ENCODE measurements around the gene ARL16.

ARL16 gene

GRCh38 chr17:81655378-81656117, 28.0 kb downstream of the ARL16 start:
- Mint-ChIP-seq H3K36me3 (ENCODE audit: low read depth) (no peaks in the 10 kb centered on the region), H3K4me3 (no peak overlapping the region), H3K4me1 (peaks cover 32% of the 10 kb centered on the region), H3K27ac (peak overlapping the region; percentile 57), H3K27me3 (ENCODE audit: low read depth, poor library complexity) (peaks cover 3% of the 10 kb centered on the region), H3K9me3 (no peaks in the 10 kb centered on the region)
- DNase-seq = no peak
- TF ChIP-seq, protein P1, sequence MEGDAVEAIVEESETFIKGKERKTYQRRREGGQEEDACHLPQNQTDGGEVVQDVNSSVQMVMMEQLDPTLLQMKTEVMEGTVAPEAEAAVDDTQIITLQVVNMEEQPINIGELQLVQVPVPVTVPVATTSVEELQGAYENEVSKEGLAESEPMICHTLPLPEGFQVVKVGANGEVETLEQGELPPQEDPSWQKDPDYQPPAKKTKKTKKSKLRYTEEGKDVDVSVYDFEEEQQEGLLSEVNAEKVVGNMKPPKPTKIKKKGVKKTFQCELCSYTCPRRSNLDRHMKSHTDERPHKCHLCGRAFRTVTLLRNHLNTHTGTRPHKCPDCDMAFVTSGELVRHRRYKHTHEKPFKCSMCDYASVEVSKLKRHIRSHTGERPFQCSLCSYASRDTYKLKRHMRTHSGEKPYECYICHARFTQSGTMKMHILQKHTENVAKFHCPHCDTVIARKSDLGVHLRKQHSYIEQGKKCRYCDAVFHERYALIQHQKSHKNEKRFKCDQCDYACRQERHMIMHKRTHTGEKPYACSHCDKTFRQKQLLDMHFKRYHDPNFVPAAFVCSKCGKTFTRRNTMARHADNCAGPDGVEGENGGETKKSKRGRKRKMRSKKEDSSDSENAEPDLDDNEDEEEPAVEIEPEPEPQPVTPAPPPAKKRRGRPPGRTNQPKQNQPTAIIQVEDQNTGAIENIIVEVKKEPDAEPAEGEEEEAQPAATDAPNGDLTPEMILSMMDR (IDR thresholded peaks at IDR 0.05) = no peak

DNA sequence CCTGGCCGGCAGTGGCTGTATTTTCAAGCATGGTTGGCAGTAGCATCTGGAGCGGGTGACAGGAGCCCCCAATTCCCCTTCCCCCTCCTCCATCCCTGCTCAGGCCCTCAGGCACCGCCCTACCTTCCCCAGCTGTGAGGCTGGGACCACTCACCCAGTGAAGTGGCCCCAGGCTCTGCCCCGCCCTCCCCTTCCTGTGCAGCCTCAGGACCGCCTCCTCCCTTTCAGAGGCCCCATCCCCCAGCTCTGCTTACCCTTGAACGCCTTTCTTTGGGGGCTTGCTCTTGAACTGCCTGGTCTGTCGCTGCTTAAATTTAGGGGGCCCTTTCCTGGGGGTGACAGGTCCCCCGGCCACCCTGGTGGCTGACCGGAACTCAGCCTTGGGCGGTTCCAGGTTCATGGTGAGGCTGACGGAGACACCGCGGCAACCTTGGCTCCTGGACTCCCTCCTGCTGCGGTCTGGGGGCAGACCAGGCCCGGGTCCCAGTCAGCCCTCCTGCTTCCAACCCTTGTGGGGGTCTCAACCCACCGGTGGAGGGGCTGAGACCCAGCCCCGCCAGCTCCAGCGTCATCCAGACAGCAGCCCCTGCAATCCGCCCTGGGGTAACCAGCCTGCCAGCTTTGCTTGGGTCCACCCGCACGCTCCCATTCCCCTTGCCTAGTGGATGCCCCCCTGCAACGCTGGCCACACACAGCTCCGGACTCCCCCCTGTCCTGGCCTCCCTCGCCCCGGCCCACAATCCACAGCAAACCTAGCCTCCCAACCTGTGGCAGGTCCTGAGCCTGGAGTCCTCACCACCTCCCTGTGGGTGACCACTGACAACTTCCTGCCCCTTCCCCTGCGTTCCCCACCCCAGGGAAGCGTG, 30.5 kb downstream of the ARL16 start:
- TF ChIP-seq, protein P1 (IDR thresholded peaks at IDR 0.05) = no peak
- Mint-ChIP-seq H3K36me3 (ENCODE audit: low read depth) (no peaks in the 10 kb centered on the region), H3K27me3 (ENCODE audit: low read depth, poor library complexity) (peaks cover 10% of the 10 kb centered on the region), H3K4me3 (peak overlapping the region; percentile 50), H3K27ac (peak overlapping the region; percentile 25), H3K9me3 (peaks cover 11% of the 10 kb centered on the region), H3K4me1 (peaks cover 32% of the 10 kb centered on the region)
- peak; percentile 42 for DNase-seq

DNA sequence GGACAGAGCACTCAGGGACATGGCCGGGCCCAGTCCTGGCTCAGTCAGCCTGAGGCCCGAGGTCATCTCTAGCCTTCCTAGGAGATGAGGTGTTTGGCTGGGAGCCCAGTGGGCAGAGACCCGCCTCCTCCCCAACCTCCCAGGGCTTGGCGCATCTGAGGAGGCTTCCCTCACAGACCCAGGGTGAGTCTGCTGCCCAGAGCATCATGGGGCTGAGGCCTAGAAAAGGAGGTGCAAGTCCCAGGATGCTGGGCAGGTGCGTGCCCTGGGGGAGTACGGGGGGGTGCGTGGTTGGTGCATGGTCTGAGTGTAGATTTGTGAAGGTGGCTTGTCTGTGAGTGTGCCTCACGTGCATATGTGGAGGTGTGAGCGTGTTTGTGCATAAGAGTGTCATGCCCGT, 31.9 kb downstream of the ARL16 start:
- no peak for DNase-seq
- peaks cover 11% of the 10 kb centered on the region for H3K9me3 Mint-ChIP-seq
- H3K27me3 Mint-ChIP-seq (ENCODE audit: low read depth, poor library complexity) = peaks cover 18% of the 10 kb centered on the region
- TF ChIP-seq, protein P1 (IDR thresholded peaks at IDR 0.05) = no peak
- peaks cover 24% of the 10 kb centered on the region for H3K4me1 Mint-ChIP-seq
- H3K36me3 Mint-ChIP-seq (ENCODE audit: low read depth) = no peaks in the 10 kb centered on the region
- no peak overlapping the region for H3K27ac Mint-ChIP-seq
- H3K4me3 Mint-ChIP-seq = peak overlapping the region; percentile 22

DNA sequence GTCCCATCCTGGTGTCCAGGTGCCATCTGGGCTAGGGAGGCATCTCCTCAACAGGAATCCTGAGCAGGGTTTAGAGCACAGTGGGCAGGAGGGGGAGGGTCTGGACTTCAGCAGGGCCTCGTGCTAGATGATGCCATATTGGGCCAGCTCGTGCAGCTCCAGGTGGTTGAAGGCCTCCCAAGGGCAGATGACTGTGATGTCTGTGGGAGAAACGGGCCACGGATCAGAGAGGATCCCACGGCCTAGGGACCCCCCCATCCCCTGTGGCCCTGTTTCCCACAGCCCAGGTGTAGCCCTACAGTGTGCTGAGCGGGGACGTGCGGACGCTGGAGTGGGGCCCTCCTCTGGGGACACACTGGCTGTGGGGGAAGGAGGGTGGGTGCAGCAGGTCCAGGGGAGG, 32.6 kb downstream of the ARL16 start:
- Mint-ChIP-seq H3K9me3 (peaks cover 11% of the 10 kb centered on the region), H3K4me3 (no peak overlapping the region), H3K36me3 (ENCODE audit: low read depth) (no peaks in the 10 kb centered on the region), H3K27ac (no peak overlapping the region), H3K27me3 (ENCODE audit: low read depth, poor library complexity) (peaks cover 18% of the 10 kb centered on the region), H3K4me1 (peaks cover 24% of the 10 kb centered on the region)
- DNase-seq = no peak
- TF ChIP-seq, protein P1 (IDR thresholded peaks at IDR 0.05) = no peak

DNA sequence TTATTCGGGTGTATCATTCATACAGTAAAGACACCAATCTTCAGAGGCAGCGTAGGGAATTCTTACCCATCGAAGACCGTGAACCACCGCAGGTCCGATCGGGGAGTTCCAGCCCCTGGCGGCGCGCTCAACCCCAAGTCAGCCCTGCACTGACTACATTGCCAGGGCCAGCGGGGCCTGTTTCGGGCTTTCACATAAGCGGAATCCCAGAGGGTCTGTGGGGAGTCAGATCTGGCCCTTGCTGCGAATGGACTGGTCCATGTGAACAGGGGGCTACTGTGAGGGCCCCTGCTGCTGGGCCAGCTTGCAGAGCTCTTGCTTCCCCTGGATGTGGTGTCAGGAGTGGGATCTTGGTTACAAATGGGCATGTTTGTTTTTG, 34.9 kb downstream of the ARL16 start:
- no peaks in the 10 kb centered on the region for H3K36me3 Mint-ChIP-seq (ENCODE audit: low read depth)
- TF ChIP-seq, protein P1 (IDR thresholded peaks at IDR 0.05) = no peak
- H3K27ac Mint-ChIP-seq = no peak overlapping the region
- H3K4me3 Mint-ChIP-seq = no peak overlapping the region
- peaks cover 11% of the 10 kb centered on the region for H3K9me3 Mint-ChIP-seq
- DNase-seq = no peak
- peaks cover 17% of the 10 kb centered on the region for H3K4me1 Mint-ChIP-seq
- H3K27me3 Mint-ChIP-seq (ENCODE audit: low read depth, poor library complexity) = peaks cover 18% of the 10 kb centered on the region

Data from nephron progenitor cell (in vitro differentiated cells).